HG02970 (cell line): ENCODE results near the gene RNF183.
"Not testable (repeated sequence)": the region's sequence is repeated elsewhere in the genome, so short reads cannot be mapped to it uniquely, and the experiment has no call there.

Experiments
- ATAC-seq: cut with Tn5 transposase; IDR thresholded peaks from one replicate; pipeline ENCODE4 v1.9.1; 2021; ENCODE audit warnings: mild to moderate bottlenecking, moderate library complexity, moderate number of reproducible peaks; ENCODE audit not compliant: unreplicated experiment, low FRiP score

RNF183 gene

DNA sequence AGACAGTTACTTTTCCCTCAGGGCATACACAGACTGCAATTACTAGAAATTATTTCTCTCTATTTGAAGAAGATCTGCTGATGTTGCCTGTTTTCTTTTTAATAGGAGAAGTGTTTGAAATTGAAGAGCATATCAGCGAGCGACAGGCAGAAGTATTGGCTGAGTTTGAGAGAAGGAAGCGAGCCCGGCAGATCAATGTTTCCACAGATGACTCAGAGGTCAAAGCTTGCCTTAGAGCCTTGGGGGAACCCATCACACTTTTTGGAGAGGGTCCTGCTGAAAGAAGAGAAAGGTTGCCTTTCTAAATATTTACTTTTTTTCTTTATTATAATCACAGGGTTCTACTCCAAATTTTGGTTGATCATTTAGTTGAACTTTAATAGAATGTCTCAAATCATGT, 24.3 kb downstream of the RNF183 start:
- ATAC-seq = no peak

DNA sequence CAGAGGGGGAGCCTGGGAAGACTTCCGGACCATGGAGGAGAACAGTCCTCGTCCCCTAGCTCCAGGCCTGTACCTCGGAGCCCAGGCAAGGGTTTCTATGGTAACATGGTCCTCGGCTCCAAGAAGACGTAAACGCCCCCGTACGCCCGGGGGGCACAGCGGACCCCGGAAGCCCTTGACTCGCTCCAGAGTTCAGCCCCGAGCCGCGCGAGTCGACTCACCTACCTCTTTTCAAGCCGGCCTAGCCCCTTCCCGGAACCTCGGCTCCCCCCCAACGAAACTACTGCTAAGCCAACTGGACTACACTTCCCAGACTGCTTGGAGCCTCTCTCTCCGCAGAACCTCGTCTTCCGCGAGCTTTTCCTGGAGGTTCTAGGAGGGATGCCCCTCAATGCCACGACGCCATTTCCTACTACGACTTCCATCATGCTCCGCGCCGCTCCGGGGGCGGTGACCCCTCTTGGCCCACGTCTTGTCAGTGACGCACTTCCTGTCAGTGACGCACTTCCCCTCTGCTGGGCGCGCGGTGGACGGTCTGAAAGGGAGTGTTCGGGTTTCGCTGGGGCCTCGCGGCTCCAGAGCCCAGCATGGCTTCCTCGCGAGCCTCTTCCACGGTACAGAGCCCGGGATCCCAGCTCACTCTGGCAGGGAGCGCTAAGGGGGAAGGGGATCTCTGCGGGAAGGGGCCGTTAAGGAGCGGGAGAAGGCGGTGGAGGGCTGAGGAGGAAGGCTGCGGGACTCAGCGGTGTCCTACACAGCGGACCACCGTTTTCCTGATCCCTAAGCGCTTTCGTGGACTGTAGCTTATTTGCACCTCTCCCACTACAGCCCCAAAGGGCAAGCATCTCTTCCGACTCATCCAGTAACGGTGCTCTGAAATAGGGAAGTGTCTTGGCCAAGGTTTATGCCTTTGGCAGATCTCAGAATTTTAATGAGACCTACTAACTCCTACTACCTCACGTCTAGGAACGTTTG, 27.7 kb downstream of the RNF183 start, which contains the start of the genes CDC26 and PRPF4:
Gene CDC26, minus strand, starts transcription at position 416 of the 975 bp plus-strand sequence. CDS start 3,065 bp downstream, outside the sequence.
Gene PRPF4, plus strand, starts transcription at position 502 of the 975 bp plus-strand sequence. Its CDS starts 86 bp downstream, at position 588.
- ATAC-seq = peak; percentile 98

- ATAC-seq = peak; percentile 5
Observed at GRCh38 chr9:113274474-113275156, 28.6 kb downstream of the RNF183 start.

GRCh38 chr9:113269871-113270270, 33.3 kb downstream of the RNF183 start:
- no peak for ATAC-seq

DNA sequence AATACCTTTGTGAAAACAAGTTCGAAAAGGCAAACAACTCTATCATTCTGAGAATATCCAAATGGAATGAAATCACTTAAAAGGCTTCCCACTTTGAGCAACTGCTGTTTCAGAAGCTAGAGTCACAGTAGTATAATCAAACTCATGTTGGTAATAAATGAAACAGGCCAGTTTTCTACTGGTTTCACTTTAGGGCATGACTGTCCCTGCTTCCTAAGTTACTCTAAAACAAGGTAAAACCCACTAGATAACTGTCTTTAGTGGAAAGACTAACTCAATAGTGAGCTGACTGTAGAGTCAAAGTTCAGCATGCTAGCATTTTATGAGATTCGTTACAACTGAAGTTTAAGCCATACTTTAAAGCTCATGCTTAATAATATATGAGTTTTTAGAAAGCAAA, 33.8 kb downstream of the RNF183 start:
- ATAC-seq = no peak

GRCh38 chr9:113267911-113268566, 35.1 kb downstream of the RNF183 start:
- no peak for ATAC-seq

GRCh38 chr9:113266174-113266573, 37.0 kb downstream of the RNF183 start:
- ATAC-seq = no peak

DNA sequence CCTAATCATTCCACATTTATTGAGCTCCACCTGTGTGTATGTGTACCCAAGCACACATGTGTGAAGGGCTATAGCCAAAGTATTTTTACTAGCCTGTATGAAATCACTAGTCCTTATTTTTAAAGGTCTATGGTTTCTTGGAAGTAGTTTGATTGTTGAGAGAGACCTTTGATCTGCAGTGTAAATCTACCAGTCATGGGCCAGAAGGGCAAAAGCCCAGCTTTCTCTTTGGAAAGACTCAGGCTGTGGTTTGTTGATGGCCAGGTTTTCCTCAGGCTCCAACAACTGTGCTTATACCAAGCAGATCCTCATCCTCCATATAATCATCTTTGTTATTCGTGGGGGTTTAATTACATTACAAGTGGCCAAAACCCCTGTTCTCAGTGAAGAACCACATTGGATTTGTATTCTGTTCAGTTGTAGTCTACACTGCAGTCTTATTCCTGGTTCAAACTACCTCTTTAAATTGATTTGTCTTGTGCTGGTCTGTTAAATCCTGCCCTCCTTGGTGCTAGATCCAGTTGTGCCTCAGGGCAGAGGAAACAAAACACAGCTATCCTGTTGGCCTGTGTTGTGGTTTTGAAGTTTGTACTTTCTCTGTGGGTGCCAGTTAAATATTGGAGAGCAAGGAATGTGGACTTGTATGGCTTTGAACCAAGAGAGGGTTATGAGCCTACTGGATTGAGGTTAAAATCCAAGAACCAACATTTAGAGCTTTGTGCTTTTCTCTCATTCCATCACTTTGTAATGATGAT, 41.1 kb downstream of the RNF183 start:
- ATAC-seq = no peak

- ATAC-seq = no peak
Observed at GRCh38 chr9:113258282-113258681, 44.9 kb downstream of the RNF183 start.

DNA sequence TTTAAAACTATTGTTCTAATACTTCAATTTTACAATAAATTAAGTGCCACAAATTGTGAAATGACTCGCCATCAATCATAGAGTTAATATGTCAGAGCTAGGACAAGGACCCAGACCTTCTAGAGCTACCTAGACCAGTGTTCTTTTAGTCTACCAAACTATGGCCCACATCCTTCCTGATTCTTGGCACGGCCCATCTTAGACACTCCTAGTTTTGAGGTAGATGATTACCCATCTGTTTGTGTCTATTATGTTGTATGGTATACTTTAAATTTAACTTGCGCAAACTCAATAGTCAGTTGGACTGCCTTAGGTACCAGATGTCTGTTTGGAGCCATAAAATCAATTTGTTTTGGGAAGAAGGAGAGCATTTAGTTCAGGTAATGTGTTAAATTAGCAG, 45.3 kb downstream of the RNF183 start:
- ATAC-seq = no peak

DNA sequence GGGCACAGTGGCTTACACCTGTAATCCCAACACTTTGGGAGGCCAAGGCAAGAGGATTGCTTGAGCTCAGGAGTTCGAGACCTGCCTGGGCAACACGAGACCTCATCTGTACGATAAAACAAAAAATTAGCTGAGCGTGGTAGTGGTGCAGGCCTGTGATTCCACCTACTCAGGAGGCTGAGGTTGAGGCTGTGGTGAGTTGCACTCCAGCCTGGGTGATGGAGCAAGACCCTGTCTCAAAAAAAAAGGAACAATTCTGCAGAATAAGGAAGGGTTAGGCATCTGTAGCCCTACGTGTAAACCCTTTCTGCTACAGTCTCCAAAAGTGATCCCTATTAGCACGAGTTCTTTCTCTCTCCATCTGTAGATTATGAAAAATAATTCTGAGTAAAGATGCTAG, 47.7 kb downstream of the RNF183 start:
- ATAC-seq = no peak

DNA sequence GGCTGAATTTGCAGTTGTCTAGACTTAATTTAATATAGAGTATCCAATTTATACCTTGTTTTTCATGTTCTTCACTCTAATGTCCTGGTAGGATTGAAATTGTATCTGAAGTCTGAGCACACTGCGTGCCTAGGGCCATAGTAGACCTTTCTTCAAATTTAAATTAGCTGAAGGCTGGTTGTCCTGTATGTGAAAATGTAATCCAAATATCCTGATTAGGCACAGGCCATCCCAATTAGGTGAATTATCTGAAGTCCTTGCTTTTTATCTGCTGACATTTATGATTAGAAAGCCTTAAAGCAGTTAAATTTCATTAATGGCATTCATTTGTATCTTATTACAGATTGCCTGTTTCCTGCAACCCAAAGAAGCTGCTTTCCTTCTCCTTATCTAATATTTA, 48.2 kb downstream of the RNF183 start:
- ATAC-seq = no peak

- ATAC-seq = no peak
Observed at GRCh38 chr9:113250807-113251206, 52.4 kb downstream of the RNF183 start.

DNA sequence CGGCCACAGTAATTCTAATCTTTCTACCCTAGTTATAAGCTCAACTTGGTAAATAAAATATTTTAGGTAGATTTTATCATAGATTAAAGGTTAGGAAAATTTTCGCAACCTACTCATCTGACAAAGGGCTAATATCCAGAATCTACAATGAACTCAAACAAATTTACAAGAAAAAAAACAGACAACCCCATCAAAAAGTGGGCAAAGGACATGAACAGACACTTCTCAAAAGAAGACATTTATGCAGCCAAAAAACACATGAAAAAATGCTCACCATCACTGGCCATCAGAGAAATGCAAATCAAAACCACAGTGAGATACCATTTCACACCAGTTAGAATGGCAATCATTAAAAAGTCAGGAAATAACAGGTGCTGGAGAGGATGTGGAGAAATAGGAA, 53.5 kb downstream of the RNF183 start:
- ATAC-seq = not testable (repeated sequence)

DNA sequence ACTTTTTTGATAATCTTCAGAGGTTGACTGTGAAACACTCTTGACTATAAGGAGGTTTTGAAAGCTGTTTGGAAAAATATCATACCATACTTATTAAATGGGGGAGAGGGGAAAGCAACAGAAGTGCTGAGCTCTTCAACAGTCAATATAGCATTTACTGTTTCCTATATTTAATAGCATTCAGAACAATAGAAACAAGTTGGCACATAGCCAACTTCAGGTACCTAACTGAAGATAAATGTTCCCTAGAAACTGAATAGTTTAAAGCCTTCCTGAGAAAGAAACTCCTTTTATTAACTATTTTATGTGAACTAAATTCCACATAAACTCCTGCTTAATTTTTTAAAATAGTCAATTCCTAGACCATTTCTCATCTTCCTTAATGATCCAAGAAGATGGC, 55.5 kb downstream of the RNF183 start:
- ATAC-seq = no peak
